ENCODE data around the gene TMEM63A. TPM values are rescaled to one million over a fixed set of nuclear protein-coding genes. Genes with fewer than 3 reads are reported as not detected.

The TMEM63A gene
- total and polyA plus RNA-seq, 2 of the 13 experiments (the other 11 are each of a cell fraction or from before 2014, with no cell fraction given): 23.9 to 53.3 TPM

GRCh38 chr1:225850370-225850769, 31.8 kb downstream of the TMEM63A start:
- no peak for TF ChIP-seq MAF1 (CRISPR knock-in tag; IDR thresholded peaks at IDR 0.05; ENCODE audit: borderline replicate concordance)
- no peak for TF ChIP-seq ZNF570 (CRISPR knock-in tag; IDR thresholded peaks at IDR 0.05; ENCODE audit: borderline replicate concordance)
- TF ChIP-seq ZBTB38 (CRISPR knock-in tag; IDR thresholded peaks at IDR 0.05): no peak
- no peak for TF ChIP-seq CCAR2 (optimal IDR thresholded peaks at IDR 0.05; ENCODE audit: low read depth, low read length)
- TF ChIP-seq ZMYM4 (CRISPR knock-in tag; IDR thresholded peaks at IDR 0.05): no peak
- TF ChIP-seq GABPA (IDR thresholded peaks at IDR 0.05; ENCODE audit: low read depth, low read length): no peak
- no peak for TF ChIP-seq GABPA (CRISPR knock-in tag; IDR thresholded peaks at IDR 0.05; ENCODE audit: low read depth)
- TF ChIP-seq, protein P1, sequence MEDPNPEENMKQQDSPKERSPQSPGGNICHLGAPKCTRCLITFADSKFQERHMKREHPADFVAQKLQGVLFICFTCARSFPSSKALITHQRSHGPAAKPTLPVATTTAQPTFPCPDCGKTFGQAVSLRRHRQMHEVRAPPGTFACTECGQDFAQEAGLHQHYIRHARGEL (CRISPR knock-in tag; IDR thresholded peaks at IDR 0.05): no peak
- TF ChIP-seq ZNF432 (CRISPR knock-in tag; IDR thresholded peaks at IDR 0.05; ENCODE audit: borderline replicate concordance): no peak
- no peak for TF ChIP-seq RFX1 (IDR thresholded peaks at IDR 0.05)
- no peak for TF ChIP-seq ZNF543 (CRISPR knock-in tag; IDR thresholded peaks at IDR 0.05)
- TF ChIP-seq ZBTB7A (CRISPR knock-in tag; IDR thresholded peaks at IDR 0.05): no peak
- no peak for TF ChIP-seq KLF16 (CRISPR knock-in tag; IDR thresholded peaks at IDR 0.05)
- no peak for TF ChIP-seq ZBTB42 (CRISPR knock-in tag; IDR thresholded peaks at IDR 0.05)
- TF ChIP-seq MIER3 (CRISPR knock-in tag; IDR thresholded peaks at IDR 0.05; ENCODE audit: borderline replicate concordance): no peak
- TF ChIP-seq ZIK1 (CRISPR knock-in tag; IDR thresholded peaks at IDR 0.05; ENCODE audit: borderline replicate concordance, low read depth): no peak
- TF ChIP-seq, protein P2, sequence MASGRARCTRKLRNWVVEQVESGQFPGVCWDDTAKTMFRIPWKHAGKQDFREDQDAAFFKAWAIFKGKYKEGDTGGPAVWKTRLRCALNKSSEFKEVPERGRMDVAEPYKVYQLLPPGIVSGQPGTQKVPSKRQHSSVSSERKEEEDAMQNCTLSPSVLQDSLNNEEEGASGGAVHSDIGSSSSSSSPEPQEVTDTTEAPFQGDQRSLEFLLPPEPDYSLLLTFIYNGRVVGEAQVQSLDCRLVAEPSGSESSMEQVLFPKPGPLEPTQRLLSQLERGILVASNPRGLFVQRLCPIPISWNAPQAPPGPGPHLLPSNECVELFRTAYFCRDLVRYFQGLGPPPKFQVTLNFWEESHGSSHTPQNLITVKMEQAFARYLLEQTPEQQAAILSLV (CRISPR knock-in tag; IDR thresholded peaks at IDR 0.05; ENCODE audit: borderline replicate concordance): no peak
- no peak for TF ChIP-seq JDP2 (CRISPR knock-in tag; IDR thresholded peaks at IDR 0.05; ENCODE audit: borderline replicate concordance)
- no peak for TF ChIP-seq ATM (IDR thresholded peaks at IDR 0.05; ENCODE audit: borderline replicate concordance)
- ATAC-seq (no peak), DNase-seq (ENCODE audit: low spot score) (no peak), FAIRE-seq (no peak)
- in situ Hi-C loops (cut with HindIII; ENCODE audit: extremely low pct_ligation_motif_present, low pct_unique_long_range_greater_than_20kb) (no loop called here), intact Hi-C loops (cut with micrococcal nuclease; ENCODE audit: unreplicated experiment) (no loop called here)
- Histone ChIP-seq H3K36me3 (replicated peaks in 1 of 2; ENCODE audit: control insufficient read depth in 1 of 2, insufficient read depth in 2 of 2, low read length in 2 of 2) (peaks cover 13 to 54% of the 10 kb centered on the region in 2 experiments), H2AFZ (ENCODE audit: low read length) (no peak overlapping the region), H3K4me1 (ENCODE audit: insufficient read depth, low read length) (peaks cover 17% of the 10 kb centered on the region), H3K27ac (ENCODE audit: extremely low read length, insufficient read depth, low read length) (no peak overlapping the region), H3K4me2 (ENCODE audit: low read depth, low read length) (no peak overlapping the region), H3K79me2 (ENCODE audit: insufficient read depth, low read length) (no peaks in the 10 kb centered on the region), H3K4me3 (replicated peaks in 1 of 3; ENCODE audit: insufficient read depth in 1 of 3, low read depth in 2 of 3, low read length in 3 of 3) (no peak overlapping the region), H3K27me3 (ENCODE audit: control insufficient read depth in 1 of 2, insufficient read depth in 2 of 2, low read length in 2 of 2) (no peaks in the 10 kb centered on the region), H4K20me1 (ENCODE audit: insufficient read depth, low read length) (no peaks in the 10 kb centered on the region; the same call in 1 of the 2 replicates), H3K9me3 (ENCODE audit: low read length) (peaks cover 5% of the 10 kb centered on the region; the same call in 1 of the 2 replicates), H3K9ac (ENCODE audit: insufficient read depth, low read depth, low read length) (no peak overlapping the region)
- WGBS (ENCODE audit: low lambda C conversion rate): 93% methylated on average over 6 of the region's 7 CpGs
- CTCF ChIA-PET (ENCODE audit: low intra/inter-chr PET ratio, low total read pairs): no interaction called here
- no TSS peak for BruUV-seq (replicated peaks)
- POLR2A ChIA-PET: no interaction called here

Measured in HepG2 (cell line).